HG03565 (cell line): Measurements from ENCODE around the gene GNG10.
"Not testable (repeated sequence)": the region's sequence is repeated elsewhere in the genome, so short reads cannot be mapped to it uniquely, and the experiment has no call there.

Source experiments
- ATAC-seq: cut with Tn5 transposase; IDR thresholded peaks from one replicate; pipeline ENCODE4 v1.9.1; 2021; ENCODE audit warnings: mild to moderate bottlenecking, moderate library complexity; ENCODE audit not compliant: unreplicated experiment

GNG10 gene

GRCh38 chr9:111661150-111661801, at the start of gene GNG10:
Gene GNG10 (plus strand): TSS chr9:111661605. CDS start chr9:111661635, 30 bp downstream.
- ATAC-seq: peak; percentile 72

DNA sequence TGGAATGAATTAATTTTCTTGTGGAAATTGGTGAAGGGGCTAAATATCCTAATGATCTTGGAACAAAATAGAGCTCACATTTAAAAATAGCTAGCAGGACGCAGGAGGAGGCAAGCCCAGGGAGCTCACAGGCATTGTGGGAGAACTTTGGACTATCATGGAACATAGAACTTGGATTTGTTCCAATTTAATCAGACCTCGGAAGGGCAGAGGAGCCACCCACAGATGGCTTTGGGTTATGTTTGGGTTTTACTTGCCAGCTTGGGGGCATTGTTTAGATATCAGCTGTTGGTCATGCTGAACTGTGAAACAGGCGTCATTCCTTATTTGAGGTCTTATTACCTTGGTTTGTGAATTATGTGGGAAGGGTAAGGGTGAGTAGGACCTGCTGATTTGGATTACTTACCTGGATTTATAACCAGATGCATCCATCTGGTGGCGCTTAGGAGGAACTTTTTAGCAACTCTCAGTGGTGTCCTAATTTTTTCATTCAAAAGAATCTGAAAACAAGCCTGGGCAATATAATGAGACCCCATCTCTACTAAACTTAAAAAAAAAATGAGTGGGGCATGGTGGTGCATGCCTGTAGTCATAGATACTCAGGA, 47.9 kb upstream of the GNG10 start:
- ATAC-seq: no peak

GRCh38 chr9:111615928-111616327, 45.5 kb upstream of the GNG10 start:
- no peak for ATAC-seq

DNA sequence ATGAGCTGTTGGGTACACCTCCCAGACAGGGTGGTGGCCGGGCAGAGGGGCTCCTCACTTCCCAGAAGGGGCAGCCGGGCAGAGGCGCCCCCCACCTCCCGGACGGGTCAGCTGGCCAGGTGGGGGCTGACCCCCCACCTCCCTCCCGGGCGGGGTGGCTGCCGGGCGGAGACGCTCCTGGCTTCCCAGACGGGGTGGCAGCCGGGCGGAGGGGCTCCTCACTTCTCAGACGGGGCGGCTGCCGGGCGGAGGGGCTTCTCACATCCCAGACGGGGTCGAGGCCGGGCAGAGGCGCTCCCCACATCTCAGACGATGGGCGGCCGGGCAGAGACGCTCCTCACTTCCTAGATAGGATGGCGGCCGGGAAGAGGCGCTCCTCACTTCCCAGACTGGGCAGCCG, 44.1 kb upstream of the GNG10 start:
- ATAC-seq: not testable (repeated sequence)

DNA sequence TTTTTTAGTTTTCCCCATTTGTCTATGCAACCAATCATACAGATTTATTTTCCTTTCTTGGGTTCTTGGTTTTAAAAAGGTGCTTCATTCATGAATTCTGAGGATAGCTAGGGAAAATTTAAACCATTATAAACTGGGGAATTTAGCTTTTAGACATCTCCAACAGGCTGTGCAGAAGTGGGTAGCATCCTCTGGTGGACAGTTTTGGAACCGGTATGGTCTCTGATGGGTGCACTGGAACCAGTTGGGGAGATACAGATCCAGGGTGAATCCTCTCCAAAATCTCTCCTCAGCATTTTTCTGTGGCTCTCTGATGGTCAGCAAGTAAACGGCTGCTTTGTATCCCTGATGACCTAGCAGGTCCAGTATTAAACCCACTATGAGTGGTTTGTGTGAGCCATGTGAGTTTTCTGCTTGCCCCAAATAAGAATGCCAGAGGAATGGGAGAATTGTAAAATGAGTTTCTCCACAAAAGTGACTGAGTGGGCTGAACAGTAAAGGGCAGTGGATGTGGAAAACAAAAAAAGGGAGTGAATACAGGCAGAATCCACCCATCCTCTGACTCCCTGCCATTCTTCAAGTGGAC, 39.4 kb upstream of the GNG10 start:
- ATAC-seq: no peak

- no peak for ATAC-seq
Measured at GRCh38 chr9:111622626-111623025, 38.8 kb upstream of the GNG10 start.

- no peak for ATAC-seq
Measured at GRCh38 chr9:111627260-111627963, 34.0 kb upstream of the GNG10 start.

DNA sequence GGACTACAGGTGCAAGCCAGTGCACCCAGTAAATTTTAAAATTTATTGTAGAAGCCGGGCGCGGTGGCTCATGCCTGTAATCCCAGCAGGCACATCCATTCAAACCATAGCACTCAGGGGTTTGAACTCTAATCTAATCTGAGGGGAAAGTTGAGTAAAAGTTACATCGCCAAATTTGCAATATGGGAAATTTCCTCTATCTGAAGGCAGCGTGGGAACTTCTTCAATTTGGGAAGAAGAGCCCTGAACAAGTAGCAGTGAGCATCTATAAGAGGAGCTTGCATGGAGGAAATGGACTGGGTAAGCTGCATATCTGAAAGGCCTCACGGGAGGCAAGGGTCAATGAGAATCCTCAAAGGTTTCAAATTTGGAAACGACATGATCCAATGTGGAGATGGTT, 33.0 kb upstream of the GNG10 start:
- ATAC-seq: no peak

DNA sequence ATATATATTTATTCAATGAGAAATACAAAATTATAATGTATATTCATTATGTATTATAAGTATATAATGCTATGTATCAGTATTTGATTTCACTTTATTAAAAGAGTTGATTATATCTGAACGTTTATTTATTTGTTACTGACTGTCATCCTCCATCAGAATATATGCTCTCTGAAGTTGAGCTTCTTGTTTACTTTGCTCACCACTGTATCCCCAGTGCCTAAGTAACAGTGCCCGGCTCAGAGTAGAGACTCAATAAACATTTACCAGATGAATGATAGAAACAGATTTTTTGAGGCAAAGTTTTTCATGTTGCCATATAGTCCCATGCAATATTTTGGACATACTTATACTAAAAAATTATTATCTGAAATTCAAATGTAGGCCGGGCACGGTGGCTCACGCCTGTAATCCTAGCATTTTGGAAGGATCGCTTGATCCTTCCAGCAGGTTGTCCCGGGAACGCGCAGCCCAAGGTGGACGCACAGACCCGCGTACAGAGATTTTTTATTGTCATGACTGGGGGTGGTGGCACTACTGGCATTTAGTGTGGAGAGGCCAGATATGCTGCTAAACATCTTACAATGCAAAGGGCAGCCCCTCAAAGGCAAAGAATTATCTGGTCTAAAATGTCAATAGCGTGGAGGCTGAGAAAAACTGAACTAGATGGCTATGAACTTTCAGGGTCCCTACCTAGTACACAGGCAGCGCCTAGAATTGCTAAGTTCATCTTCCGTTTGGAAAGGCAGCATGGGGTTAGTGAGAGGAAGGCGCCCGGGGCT, 31.0 kb upstream of the GNG10 start:
- ATAC-seq: peak; percentile 11

DNA sequence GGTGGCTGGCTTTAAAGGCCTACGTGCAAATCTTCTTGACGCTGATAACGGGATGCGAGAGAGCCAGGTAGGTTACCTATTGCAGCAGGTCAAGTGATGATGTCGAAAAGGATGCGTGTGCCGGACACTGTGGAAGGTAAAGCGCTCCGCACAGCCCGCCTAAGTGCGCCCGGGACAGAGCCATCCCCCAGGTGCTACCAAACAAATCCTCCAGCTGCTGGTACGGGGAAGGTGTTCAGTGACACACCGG, 30.5 kb upstream of the GNG10 start:
- ATAC-seq: no peak

DNA sequence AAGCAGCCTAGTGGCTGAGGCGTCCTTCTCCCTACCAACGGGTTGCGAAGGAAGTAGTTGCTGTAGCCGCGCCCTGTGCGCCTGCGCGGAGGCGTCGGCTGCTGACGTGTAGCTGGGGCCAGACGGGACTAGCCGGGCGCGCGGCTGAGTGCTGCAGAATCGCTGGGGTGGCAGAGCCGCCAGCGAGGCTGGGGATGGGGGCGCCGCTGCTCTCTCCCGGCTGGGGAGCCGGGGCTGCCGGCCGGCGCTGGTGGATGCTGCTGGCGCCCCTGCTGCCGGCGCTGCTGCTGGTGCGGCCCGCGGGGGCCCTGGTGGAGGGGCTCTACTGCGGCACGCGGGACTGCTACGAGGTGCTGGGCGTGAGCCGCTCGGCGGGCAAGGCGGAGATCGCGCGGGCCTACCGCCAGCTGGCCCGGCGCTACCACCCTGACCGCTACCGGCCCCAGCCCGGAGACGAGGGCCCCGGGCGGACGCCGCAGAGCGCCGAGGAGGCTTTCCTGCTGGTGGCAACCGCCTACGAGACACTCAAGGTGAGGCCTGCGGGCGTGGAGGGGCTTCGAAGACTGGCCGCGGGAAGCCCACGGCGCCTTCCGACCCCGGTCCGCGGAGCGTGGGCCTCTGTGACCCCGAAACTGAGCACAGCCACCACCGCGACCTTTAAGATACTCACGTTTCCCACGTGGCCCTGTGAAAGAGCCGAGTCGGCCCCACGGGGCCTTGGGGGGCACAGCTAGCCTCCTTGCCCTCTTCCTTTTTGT, 30.0 kb upstream of the GNG10 start, which contains the start of gene DNAJC25:
TSS of gene DNAJC25 (plus strand) at position 121 of the 758 bp plus-strand sequence. CDS start at position 195, 74 bp downstream.
- ATAC-seq: peak; percentile 95

- ATAC-seq: no peak
Measured at GRCh38 chr9:111632060-111632459, 29.3 kb upstream of the GNG10 start.

- no peak for ATAC-seq
Measured at GRCh38 chr9:111632695-111633388, 28.6 kb upstream of the GNG10 start.

GRCh38 chr9:111633389-111633736, 28.0 kb upstream of the GNG10 start:
- no peak for ATAC-seq

DNA sequence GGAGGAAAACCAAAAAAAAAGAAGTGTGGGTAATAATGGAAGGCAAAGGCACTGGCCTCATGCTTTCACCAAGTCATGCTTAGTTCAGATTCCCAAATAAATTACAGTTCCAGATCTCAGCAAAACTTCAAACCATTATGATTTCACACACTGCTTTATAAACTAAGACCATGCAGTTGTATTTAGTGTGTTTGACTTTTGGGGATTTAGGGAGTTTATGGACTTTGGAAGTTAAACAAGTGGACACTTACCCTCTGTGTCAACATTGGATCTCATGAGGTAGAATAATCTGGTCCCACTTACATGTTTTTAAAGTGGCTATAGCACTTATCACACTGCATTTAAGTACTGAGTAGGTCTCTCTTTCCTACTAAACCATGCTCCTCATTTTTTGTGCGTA, 26.5 kb upstream of the GNG10 start:
- no peak for ATAC-seq

DNA sequence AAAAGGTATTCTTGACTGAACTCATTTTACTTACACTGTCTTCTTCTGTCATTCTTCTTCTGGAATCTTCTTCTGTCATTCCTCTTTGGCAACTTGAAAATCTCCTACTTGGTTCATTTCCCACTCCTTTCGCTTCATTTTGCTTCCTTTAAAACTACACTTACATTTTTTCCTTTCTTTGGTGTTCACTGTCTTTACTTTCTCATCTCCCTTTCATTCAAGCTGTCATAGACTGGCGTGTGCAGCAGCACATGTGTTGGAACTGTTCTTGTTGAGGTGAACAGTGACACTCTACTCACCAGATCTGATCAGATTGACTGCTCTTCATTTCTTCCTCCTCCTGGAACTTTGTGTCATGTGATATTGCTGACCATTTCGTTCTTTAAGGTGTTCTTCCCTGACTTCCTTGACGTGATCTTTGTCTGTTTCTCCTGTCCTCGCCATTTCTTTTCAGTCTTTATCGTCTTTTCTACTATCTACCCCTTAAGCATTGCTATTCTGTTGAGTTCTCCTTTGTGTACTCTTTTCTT, 23.9 kb upstream of the GNG10 start:
- ATAC-seq: no peak

- no peak for ATAC-seq
Measured at GRCh38 chr9:111644195-111644772, 17.1 kb upstream of the GNG10 start.

GRCh38 chr9:111645806-111646205, 15.6 kb upstream of the GNG10 start:
- ATAC-seq: no peak

DNA sequence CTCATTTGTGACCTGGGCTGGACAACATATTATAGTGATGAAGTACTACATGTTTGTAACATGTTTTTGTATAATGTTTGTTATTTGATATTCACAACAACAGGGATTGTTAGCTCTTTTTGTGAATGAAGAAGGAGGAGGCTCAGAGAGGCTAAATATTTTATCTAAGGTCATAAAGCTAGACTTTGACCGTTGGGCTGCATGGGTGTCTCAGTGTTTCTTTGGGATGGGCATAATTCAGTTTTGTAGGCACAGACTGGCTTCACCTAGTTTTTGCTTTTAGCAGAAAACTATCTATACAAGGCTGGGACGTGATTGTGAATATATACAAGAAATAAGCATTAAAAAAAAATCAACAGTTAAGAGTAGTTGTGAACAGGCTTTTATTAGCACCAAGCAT, 15.0 kb upstream of the GNG10 start:
- no peak for ATAC-seq
